CD14-positive monocyte (primary cell): Measurements from ENCODE around the gene COA3. TPM values are rescaled to one million over a fixed set of nuclear protein-coding genes. Genes with fewer than 3 reads are reported as not detected.

ENCODE experiments used
- DNase-seq, 3 donors: peaks; one replicate each; pipeline ENCODE4 v3.0.0-alpha.2; 2011 to 2022
- H2AFZ ChIP-seq: 2 replicates; pipeline ENCODE4 v1.6.0; 2012; ENCODE audit warnings: mild to moderate bottlenecking, low read depth, low read length, inconsistent platforms; ENCODE audit not compliant: insufficient read depth, poor library complexity, severe bottlenecking
- H3K27ac ChIP-seq, 2 donors: 1 replicate in 1 of 2; 2 replicates in 1 of 2; pipeline ENCODE4 v1.5.1; 2012 to 2013; ENCODE audit warnings: low read length in 2 of 2, control low read depth in 1 of 2, inconsistent platforms in 1 of 2, low read depth in 1 of 2, mild to moderate bottlenecking in 1 of 2
- H3K27me3 ChIP-seq, 2 donors: one replicate each; pipeline versions ENCODE4 v1.6.0 to v1.6.1; 2011 to 2013; ENCODE audit warnings: low read length in 2 of 2; ENCODE audit not compliant: control insufficient read depth in 2 of 2, insufficient read depth in 2 of 2
- H3K36me3 ChIP-seq, 2 donors: replicated peaks in 1 of 2; 1 replicate in 1 of 2; 2 replicates in 1 of 2; pipeline versions ENCODE4 v1.5.1 to v1.6.1; 2012 to 2013; ENCODE audit warnings: low read length in 2 of 2, control low read depth in 1 of 2, inconsistent platforms in 1 of 2, mild to moderate bottlenecking in 1 of 2; ENCODE audit not compliant: insufficient read depth in 2 of 2, control insufficient read depth in 1 of 2
- H3K4me1 ChIP-seq, 2 donors: 1 replicate in 1 of 2; 2 replicates in 1 of 2; pipeline versions ENCODE4 v1.5.1 to v1.6.1; 2012 to 2013; ENCODE audit warnings: low read length in 2 of 2, control low read depth in 1 of 2, inconsistent platforms in 1 of 2, mild to moderate bottlenecking in 1 of 2, moderate library complexity in 1 of 2; ENCODE audit not compliant: insufficient read depth in 2 of 2, control insufficient read depth in 1 of 2
- H3K4me2 ChIP-seq: replicated peaks from 2 replicates; pipeline ENCODE3; 2012; ENCODE audit warnings: low read length, moderate library complexity, mild to moderate bottlenecking; ENCODE audit not compliant: poor library complexity, severe bottlenecking; ENCODE audit errors: extremely low read depth
- H3K4me3 ChIP-seq, 3 experiments: fragments of 200-600 bp in 1 of 3; sonication (generic) in 1 of 3; replicated peaks in 1 of 3; 1 replicate in 2 of 3; 2 replicates in 1 of 3; pipeline ENCODE4 v1.5.1; 2011 to 2013; ENCODE audit warnings: low read length in 3 of 3, mild to moderate bottlenecking in 3 of 3, control low read depth in 2 of 3, low read depth in 2 of 3, inconsistent platforms in 1 of 3, moderate library complexity in 1 of 3
- H3K79me2 ChIP-seq: 2 replicates; pipeline ENCODE4 v1.6.0; 2012; ENCODE audit warnings: mild to moderate bottlenecking, control low read depth, inconsistent platforms, low read length, moderate library complexity; ENCODE audit not compliant: insufficient read depth
- H3K9ac ChIP-seq: 2 replicates; pipeline ENCODE4 v1.6.0; 2017; ENCODE audit warnings: low read length, mild to moderate bottlenecking; ENCODE audit not compliant: insufficient read depth, poor library complexity, severe bottlenecking
- H3K9me3 ChIP-seq, 2 donors: replicated peaks in 1 of 2; 1 replicate in 1 of 2; 2 replicates in 1 of 2; pipeline versions ENCODE4 v1.5.1 to v1.6.1; 2012 to 2013; ENCODE audit warnings: low read length in 2 of 2, control low read depth in 1 of 2; ENCODE audit not compliant: control insufficient read depth in 1 of 2, insufficient read depth in 1 of 2
- H4K20me1 ChIP-seq: 2 replicates; pipeline ENCODE4 v1.6.0; 2012; ENCODE audit warnings: mild to moderate bottlenecking, low read length, control low read depth, moderate library complexity; ENCODE audit not compliant: insufficient read depth
- H3K27ac Mint-ChIP-seq, 7 donors: one replicate each; pipeline ENCODE4 v1.8.0; 2020; ENCODE audit warnings: mild to moderate bottlenecking in 7 of 7, mixed read lengths in 7 of 7, moderate library complexity in 6 of 7, inconsistent platforms in 2 of 7
- H3K27me3 Mint-ChIP-seq, 3 donors: one replicate each; pipeline ENCODE4 v1.8.0; 2021 to 2022; ENCODE audit warnings: low read depth in 3 of 3, mild to moderate bottlenecking in 3 of 3, mixed read lengths in 3 of 3, moderate library complexity in 3 of 3, inconsistent platforms in 1 of 3
- H3K36me3 Mint-ChIP-seq, 2 donors: one replicate each; pipeline ENCODE4 v1.8.0; 2020; ENCODE audit warnings: mixed read lengths in 2 of 2, inconsistent platforms in 1 of 2, mild to moderate bottlenecking in 1 of 2
- H3K4me1 Mint-ChIP-seq: one replicate; pipeline ENCODE4 v1.8.0; 2020; ENCODE audit warnings: mild to moderate bottlenecking, mixed read lengths
- H3K4me3 Mint-ChIP-seq, 2 donors: one replicate each; pipeline ENCODE4 v1.8.0; 2020; ENCODE audit warnings: mild to moderate bottlenecking in 2 of 2, mixed read lengths in 2 of 2, moderate library complexity in 1 of 2
- H3K9me3 Mint-ChIP-seq, 7 donors: one replicate each; pipeline ENCODE4 v1.8.0; 2020 to 2022; ENCODE audit warnings: mixed read lengths in 7 of 7, mild to moderate bottlenecking in 6 of 7, moderate library complexity in 6 of 7, inconsistent platforms in 2 of 7
- CTCF ChIP-seq: fragments of 200-600 bp; IDR thresholded peaks from one replicate; pipeline ENCODE4 v1.8.0; 2022; ENCODE audit warnings: antibody characterized with exemption, mild to moderate bottlenecking
- WGBS: methylation state at CpG from one replicate; pipeline ENCODE4 v1.1.5; 2013; ENCODE audit warnings: missing lambda C conversion rate; ENCODE audit not compliant: insufficient coverage; 5-methylcytosine and 5-hydroxymethylcytosine counted together
- intact Hi-C, 2 donors: fragments of 100-400 bp; cut with micrococcal nuclease; formaldehyde crosslinking; loops; one replicate each; pipeline versions ENCODE4 v1.15.0 to v1.15.1; 2023
- polyA plus RNA-seq, 3 donors: library from polyadenylated mRNA; depleted of rRNA in 1 of 3; unstranded in 2 of 3; stranded (reverse) in 1 of 3; fragments of 300-500 nt in 2 of 3; fragments of >200 nt in 1 of 3; fragmentation: Illumina TruSeq in 2 of 3; gene quantifications; 1 replicate in 2 of 3; 2 replicates in 1 of 3; pipeline ENCODE4 v1.2.3, GENCODE V29; 2012 to 2021

COA3 gene
- polyA plus RNA-seq, 3 donors: 21.5 to 171 (median 156) TPM

- H3K4me3 Mint-ChIP-seq: no peak overlapping the region
- intact Hi-C loops: no loop called here
- WGBS: 60% methylated on average over 1 of the region's 1 CpG
- no peaks in the 10 kb centered on the region for H3K9me3 Mint-ChIP-seq
- peak overlapping the region in 2 of 7 donors; percentile 40 to 54 for H3K27ac Mint-ChIP-seq
- Histone ChIP-seq H3K36me3 (peaks cover 80 to 95% of the 10 kb centered on the region in 2 donors), H3K79me2 (peaks cover 21% of the 10 kb centered on the region), H3K4me3 (no peak overlapping the region), H4K20me1 (peaks cover 13% of the 10 kb centered on the region), H3K9ac (no peak overlapping the region), H2AFZ (no peak overlapping the region), H3K27ac (no peak overlapping the region), H3K27me3 (no peaks in the 10 kb centered on the region), H3K4me1 (peaks cover 0 to 4% of the 10 kb centered on the region in 2 donors), H3K4me2 (no peak overlapping the region), H3K9me3 (no peaks in the 10 kb centered on the region)
- H3K4me1 Mint-ChIP-seq: no peaks in the 10 kb centered on the region
- H3K27me3 Mint-ChIP-seq: peaks cover 0 to 2% (median 0%) of the 10 kb centered on the region in 3 donors
- DNase-seq: no peak
- H3K36me3 Mint-ChIP-seq: peaks cover 76 to 98% of the 10 kb centered on the region in 2 donors
- TF ChIP-seq CTCF: no peak
These were observed 19.4 kb upstream of the COA3 start for GRCh38 chr17:42817866-42818265.

- Histone ChIP-seq H2AFZ (no peak overlapping the region), H3K79me2 (peaks cover 3% of the 10 kb centered on the region), H4K20me1 (peaks cover 9% of the 10 kb centered on the region), H3K27me3 (no peaks in the 10 kb centered on the region), H3K4me2 (no peak overlapping the region), H3K27ac (no peak overlapping the region), H3K4me3 (no peak overlapping the region), H3K9ac (no peak overlapping the region), H3K9me3 (no peaks in the 10 kb centered on the region), H3K36me3 (peaks cover 84 to 98% of the 10 kb centered on the region in 2 donors), H3K4me1 (no peaks in the 10 kb centered on the region)
- 63% methylated on average over 5 of the region's 8 CpGs for WGBS
- TF ChIP-seq CTCF: no peak
- Mint-ChIP-seq H3K36me3 (peaks cover 78 to 98% of the 10 kb centered on the region in 2 donors), H3K4me1 (no peaks in the 10 kb centered on the region), H3K27me3 (peaks cover 0 to 2% (median 0%) of the 10 kb centered on the region in 3 donors), H3K4me3 (no peak overlapping the region), H3K27ac (peak overlapping the region in 1 of 7 donors; percentile 62), H3K9me3 (no peaks in the 10 kb centered on the region)
- DNase-seq: no peak
- intact Hi-C loops: no loop called here
These were observed 16.3 kb upstream of the COA3 start for GRCh38 chr17:42814633-42815399.
